ENCODE data around the gene CNRIP1.

GRCh38 chr2:68318914-68319397, 793 bp downstream of the CNRIP1 start:
- no peak for TF ChIP-seq CTCF (IDR thresholded peaks at IDR 0.05)
- TF ChIP-seq POLR2A (IDR thresholded peaks at IDR 0.05) = no peak
